BE2C (cell line): Measurements from ENCODE around the gene TMPO.
A peak's percentile ranks its signal among the peaks of the same experiment; 100 is the strongest.
"Not testable (repeated sequence)": the region's sequence is repeated elsewhere in the genome, so short reads cannot be mapped to it uniquely, and the experiment has no call there.

Experiments used
- DNase-seq: peaks from one replicate; pipeline ENCODE4 v3.0.0-alpha.2; 2020
- H3K27me3 ChIP-seq: fragments of 250-450 bp; sonication (Bioruptor Pico); 2 replicates; pipeline ENCODE4 v1.5.1; 2020; ENCODE audit warnings: mild to moderate bottlenecking
- H3K36me3 ChIP-seq: fragments of 250-450 bp; sonication (Bioruptor Pico); 2 replicates; pipeline ENCODE4 v1.5.1; 2020; ENCODE audit warnings: mild to moderate bottlenecking
- H3K4me1 ChIP-seq: fragments of 250-450 bp; sonication (Bioruptor Pico); 2 replicates; pipeline ENCODE4 v1.5.1; 2020
- H3K4me3 ChIP-seq: 2 replicates; pipeline ENCODE4 v1.5.1; 2011; ENCODE audit warnings: low read depth, low read length
- H3K9me3 ChIP-seq: fragments of 250-450 bp; sonication (Bioruptor Pico); 2 replicates; pipeline ENCODE4 v1.5.1; 2020
- CTCF ChIP-seq: IDR thresholded peaks from 2 replicates; pipeline ENCODE4 v1.5.1; 2012; ENCODE audit warnings: mild to moderate bottlenecking, low read depth, low read length

The TMPO gene

GRCh38 chr12:98489176-98489575 is 26.2 kb upstream of the TMPO start:
- TF ChIP-seq CTCF, result no peak
- DNase-seq, result no peak
- Histone ChIP-seq H3K36me3 (no peaks in the 10 kb centered on the region), H3K4me1 (no peaks in the 10 kb centered on the region), H3K27me3 (no peaks in the 10 kb centered on the region), H3K4me3 (no peak overlapping the region), H3K9me3 (no peaks in the 10 kb centered on the region)

- Histone ChIP-seq H3K4me1 (no peaks in the 10 kb centered on the region), H3K27me3 (no peaks in the 10 kb centered on the region), H3K36me3 (no peaks in the 10 kb centered on the region), H3K4me3 (peak overlapping the region; percentile 3; the same call in 1 of the 2 replicates), H3K9me3 (no peaks in the 10 kb centered on the region)
- peak; percentile 83 for DNase-seq
- peak; percentile 92 for TF ChIP-seq CTCF
Observed at GRCh38 chr12:98490501-98491453, 24.6 kb upstream of the TMPO start.

GRCh38 chr12:98492580-98493140 is 22.7 kb upstream of the TMPO start:
- Histone ChIP-seq H3K4me1 (no peaks in the 10 kb centered on the region), H3K4me3 (no peak overlapping the region), H3K27me3 (no peaks in the 10 kb centered on the region), H3K9me3 (no peaks in the 10 kb centered on the region), H3K36me3 (no peaks in the 10 kb centered on the region)
- TF ChIP-seq CTCF, result no peak
- no peak for DNase-seq

- H3K4me1 ChIP-seq, H3K27me3 ChIP-seq, H3K9me3 ChIP-seq, H3K4me3 ChIP-seq, DNase-seq, H3K36me3 ChIP-seq: not testable (repeated sequence)
Observed at GRCh38 chr12:98501266-98501629, 14.1 kb upstream of the TMPO start.

GRCh38 chr12:98503342-98503591 is 12.1 kb upstream of the TMPO start:
- DNase-seq, result peak; percentile 87
- H3K4me3 ChIP-seq, result peak overlapping the region; percentile 97
- TF ChIP-seq CTCF, result no peak
- H3K36me3 ChIP-seq, result no peaks in the 10 kb centered on the region
- no peaks in the 10 kb centered on the region for H3K9me3 ChIP-seq
- H3K4me1 ChIP-seq, result no peaks in the 10 kb centered on the region
- H3K27me3 ChIP-seq, result no peaks in the 10 kb centered on the region

GRCh38 chr12:98503592-98504367 is 11.6 kb upstream of the TMPO start:
- no peak for TF ChIP-seq CTCF
- no peaks in the 10 kb centered on the region for H3K4me1 ChIP-seq
- H3K9me3 ChIP-seq, result no peaks in the 10 kb centered on the region
- peak; percentile 95 for DNase-seq
- H3K36me3 ChIP-seq, result no peaks in the 10 kb centered on the region
- H3K27me3 ChIP-seq, result no peaks in the 10 kb centered on the region
- peak overlapping the region; percentile 97 for H3K4me3 ChIP-seq
